Measurements from ENCODE around the gene NECAB2.

DNA sequence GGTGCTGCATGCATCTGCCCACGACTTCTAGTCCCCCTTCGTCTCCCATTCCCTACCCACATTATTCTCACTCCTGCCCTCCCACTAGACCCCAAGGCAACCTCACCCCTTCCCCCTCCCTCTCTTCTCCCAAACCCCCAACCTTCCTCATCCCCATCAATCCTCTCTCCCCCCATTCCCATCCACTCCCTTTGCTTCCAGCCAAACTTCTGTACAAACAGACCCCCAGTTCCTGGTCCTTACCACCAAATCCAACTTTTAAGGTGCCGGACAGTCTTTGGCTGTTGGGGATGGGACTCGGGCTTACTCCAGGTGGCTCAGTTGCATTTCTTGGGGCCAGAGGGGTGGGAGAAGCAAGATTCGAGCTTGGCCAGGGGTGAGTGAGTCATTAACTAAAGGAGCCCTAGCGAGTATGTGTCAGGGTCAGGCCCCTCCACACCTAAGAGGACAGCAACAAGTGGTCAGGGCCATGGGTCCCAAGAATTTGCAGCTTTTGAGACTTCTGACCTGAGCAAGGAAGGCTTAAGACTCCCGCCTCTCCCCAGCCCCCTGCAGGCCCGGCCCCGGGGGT, 74.3 kb downstream of the NECAB2 start, which contains the start of gene SLC38A8:
- TF ChIP-seq EZH2 (IDR thresholded peaks at IDR 0.05; ENCODE audit: low read length, missing control alignments), result no peak
- TF ChIP-seq, protein P1, sequence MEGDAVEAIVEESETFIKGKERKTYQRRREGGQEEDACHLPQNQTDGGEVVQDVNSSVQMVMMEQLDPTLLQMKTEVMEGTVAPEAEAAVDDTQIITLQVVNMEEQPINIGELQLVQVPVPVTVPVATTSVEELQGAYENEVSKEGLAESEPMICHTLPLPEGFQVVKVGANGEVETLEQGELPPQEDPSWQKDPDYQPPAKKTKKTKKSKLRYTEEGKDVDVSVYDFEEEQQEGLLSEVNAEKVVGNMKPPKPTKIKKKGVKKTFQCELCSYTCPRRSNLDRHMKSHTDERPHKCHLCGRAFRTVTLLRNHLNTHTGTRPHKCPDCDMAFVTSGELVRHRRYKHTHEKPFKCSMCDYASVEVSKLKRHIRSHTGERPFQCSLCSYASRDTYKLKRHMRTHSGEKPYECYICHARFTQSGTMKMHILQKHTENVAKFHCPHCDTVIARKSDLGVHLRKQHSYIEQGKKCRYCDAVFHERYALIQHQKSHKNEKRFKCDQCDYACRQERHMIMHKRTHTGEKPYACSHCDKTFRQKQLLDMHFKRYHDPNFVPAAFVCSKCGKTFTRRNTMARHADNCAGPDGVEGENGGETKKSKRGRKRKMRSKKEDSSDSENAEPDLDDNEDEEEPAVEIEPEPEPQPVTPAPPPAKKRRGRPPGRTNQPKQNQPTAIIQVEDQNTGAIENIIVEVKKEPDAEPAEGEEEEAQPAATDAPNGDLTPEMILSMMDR (conservative IDR thresholded peaks at IDR 0.05 in 1 of 2, IDR thresholded peaks at IDR 0.05 in 1 of 2; ENCODE audit: low read depth in 1 of 2, low read length in 2 of 2), result no peak

All from fibroblast of lung (primary cell).